Fibroblast of skin of back (primary cell): ENCODE data around the gene MROH2A.

ENCODE experiments used
- DNase-seq: peaks from one replicate; pipeline ENCODE4 v3.0.0-alpha.2; 2013

Gene MROH2A

GRCh38 chr2:233766416-233766815 is 11.7 kb upstream of the MROH2A start:
- DNase-seq = no peak

DNA sequence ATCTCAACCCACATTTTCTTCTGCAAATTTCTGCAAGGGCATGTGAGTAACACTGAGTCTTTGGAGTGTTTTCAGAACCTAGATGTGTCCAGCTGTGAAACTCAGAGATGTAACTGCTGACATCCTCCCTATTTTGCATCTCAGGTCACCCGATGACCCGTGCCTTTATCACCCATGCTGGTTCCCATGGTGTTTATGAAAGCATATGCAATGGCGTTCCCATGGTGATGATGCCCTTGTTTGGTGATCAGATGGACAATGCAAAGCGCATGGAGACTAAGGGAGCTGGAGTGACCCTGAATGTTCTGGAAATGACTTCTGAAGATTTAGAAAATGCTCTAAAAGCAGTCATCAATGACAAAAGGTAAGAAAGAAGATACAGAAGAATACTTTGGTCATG is 10.1 kb upstream of the MROH2A start:
- no peak for DNase-seq

- no peak for DNase-seq
These were observed 8.9 kb upstream of the MROH2A start for GRCh38 chr2:233769260-233769659.

DNA sequence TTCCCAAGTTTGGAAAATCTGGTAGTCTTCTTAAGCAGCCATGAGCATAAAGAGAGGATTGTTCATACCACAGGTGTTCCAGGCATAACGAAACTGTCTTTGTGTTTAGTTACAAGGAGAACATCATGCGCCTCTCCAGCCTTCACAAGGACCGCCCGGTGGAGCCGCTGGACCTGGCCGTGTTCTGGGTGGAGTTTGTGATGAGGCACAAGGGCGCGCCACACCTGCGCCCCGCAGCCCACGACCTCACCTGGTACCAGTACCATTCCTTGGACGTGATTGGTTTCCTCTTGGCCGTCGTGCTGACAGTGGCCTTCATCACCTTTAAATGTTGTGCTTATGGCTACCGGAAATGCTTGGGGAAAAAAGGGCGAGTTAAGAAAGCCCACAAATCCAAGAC is 6.0 kb upstream of the MROH2A start:
- DNase-seq = no peak

DNA sequence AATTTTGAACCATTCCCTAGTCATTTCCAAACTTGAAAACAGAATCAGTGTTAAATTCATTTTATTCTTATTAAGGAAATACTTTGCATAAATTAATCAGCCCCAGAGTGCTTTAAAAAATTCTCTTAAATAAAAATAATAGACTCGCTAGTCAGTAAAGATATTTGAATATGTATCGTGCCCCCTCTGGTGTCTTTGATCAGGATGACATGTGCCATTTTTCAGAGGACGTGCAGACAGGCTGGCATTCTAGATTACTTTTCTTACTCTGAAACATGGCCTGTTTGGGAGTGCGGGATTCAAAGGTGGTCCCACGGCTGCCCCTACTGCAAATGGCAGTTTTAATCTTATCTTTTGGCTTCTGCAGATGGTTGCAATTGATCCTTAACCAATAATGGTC is 5.5 kb upstream of the MROH2A start:
- DNase-seq = no peak

DNA sequence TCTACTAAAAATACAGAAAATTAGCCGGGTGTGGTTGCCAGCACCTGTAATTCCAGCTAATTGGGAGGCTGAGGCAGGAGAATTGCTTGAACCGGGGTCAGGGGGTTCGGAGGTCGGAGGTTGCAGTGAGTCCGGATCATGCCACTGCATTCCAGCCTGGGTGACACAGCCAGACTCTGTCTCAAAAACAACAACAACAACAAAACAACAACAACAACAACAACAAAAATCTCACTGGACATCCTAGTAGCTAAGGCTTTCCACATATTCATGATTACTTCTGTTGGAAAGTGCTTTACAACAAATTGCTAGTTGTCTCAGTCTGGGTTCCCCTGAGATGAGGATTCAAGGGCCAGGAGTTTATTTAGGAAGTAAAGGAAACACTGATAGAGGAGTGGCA is 4.3 kb upstream of the MROH2A start:
- no peak for DNase-seq

- no peak for DNase-seq
These were observed 2.7 kb upstream of the MROH2A start for GRCh38 chr2:233775414-233775813.

- DNase-seq = no peak
These were observed 1.6 kb downstream of the MROH2A start for GRCh38 chr2:233779722-233780121.

GRCh38 chr2:233780771-233781170 is 2.6 kb downstream of the MROH2A start:
- DNase-seq = no peak

DNA sequence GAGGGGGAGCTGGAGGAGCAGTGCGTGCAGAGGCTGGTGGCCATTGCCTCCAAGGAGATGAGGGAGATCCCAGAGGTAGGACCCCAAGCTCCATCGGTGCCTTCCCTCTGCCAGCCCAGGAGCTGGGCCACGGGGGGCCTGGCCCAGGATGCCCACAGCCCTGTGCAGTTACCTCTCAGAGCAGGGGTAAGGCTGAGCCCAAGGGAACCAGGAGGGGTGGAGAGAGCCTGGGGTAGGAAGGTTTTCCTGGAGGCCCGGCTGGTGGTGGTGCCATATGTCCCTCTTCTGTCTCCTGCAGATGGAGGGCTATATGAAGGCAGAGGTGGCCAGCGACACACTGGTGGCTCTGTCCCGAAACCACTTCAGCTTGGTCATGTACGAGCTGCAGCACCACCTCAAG is 11.4 kb downstream of the MROH2A start:
- no peak for DNase-seq

DNA sequence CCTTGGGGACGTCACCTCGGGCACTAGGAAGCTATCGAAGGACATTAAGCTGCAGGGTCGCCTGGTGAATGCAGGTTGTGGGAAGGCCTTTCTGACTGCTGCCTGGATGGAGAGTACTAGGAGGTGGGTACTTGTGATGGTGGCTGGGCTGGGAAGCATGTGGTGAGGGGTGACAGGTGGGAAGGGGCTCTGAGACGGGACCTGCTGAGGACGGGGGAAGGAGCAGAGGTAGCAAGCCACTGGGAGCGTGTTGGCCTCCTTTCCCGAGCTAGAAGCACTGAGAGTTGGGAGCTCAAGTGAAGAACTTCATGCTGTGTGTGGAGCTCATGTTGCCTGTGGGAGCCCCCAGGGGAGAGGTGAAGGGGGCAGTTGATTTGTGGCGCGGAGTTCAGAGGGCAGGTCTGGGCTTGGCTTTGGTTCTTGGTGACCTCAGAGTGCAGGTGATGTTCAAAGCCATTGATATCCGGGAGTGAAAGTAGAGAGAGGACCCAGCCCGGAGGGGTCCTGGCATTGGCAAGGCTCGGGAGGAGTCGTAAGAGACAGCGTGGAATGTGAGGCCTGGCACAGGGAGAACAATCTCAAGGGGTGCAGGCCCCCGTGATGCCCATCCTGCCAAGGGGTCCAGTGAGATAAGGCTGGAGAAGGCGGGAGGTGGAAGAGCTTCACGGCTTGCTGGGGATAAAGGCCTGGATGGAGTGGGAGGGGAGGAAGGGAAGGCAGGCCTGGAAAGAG is 13.2 kb downstream of the MROH2A start:
- DNase-seq = no peak

DNA sequence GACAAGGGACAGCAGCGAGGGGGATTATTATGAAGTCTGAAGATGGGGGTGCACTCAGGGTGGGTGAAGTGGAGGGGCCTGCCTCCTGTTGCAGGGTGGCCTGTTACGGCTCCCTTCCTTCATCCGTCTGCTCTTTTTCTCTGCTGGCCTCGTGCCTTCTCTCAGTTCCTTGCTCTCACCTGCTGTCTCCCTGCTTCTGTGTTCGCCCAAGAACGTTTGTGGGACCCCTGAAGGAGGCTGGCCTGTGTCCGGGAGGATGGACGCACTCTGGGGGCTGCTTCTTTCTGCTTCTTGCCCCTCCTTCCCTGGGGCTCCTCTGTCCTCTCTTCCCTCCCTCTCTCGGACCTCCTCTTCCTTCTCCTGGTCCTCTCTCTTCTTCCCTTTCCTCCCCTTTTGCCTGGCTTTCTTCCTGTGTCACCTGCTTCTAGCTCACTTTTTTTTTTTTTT is 13.8 kb downstream of the MROH2A start:
- no peak for DNase-seq

DNA sequence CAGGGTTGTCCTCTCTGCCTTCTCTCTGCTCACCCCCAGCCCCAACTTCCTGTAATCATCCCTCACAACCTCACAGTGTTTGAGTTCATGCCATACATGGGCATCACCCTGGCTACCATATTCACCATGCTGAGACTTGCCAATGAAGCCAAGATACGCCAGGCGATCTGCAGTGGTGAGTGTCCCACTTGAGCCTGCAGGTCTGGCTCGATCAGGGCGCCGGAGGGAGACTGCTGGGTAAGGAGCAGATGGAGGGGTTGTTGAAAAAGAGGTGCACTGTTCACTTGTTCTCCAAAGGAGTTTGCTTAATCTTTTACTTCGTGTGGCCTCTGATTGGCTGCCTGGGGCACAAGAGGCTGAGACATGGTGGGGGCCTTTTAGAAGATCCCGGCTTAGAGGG is 14.6 kb downstream of the MROH2A start:
- DNase-seq = no peak

GRCh38 chr2:233793465-233794127 is 15.5 kb downstream of the MROH2A start:
- no peak for DNase-seq

DNA sequence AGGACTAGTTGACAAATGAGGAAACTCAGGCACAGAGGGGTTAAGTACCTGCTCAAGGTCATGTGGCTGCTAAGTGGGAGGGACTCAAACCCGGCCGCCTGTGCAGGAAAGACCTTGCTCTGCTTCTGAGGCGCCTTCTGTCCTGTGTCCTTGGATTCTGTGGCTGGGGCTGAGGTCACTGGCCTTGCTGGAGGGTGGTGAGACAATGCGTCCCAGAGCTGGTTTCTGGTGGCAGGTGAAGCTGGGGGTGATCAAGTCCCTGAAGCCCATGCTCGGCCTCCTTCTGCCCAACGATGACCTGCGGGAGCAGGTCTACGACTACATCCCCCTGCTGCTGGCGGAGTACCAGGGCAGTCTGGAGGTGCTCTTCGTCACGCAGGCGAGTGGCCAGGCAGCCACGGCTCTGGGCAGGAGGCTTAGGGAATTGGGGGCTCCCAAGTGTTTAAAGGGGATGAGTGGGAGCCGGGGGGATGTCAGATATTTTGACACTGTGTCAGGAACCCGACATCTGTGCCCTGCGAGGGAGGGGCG is 16.1 kb downstream of the MROH2A start:
- no peak for DNase-seq

DNA sequence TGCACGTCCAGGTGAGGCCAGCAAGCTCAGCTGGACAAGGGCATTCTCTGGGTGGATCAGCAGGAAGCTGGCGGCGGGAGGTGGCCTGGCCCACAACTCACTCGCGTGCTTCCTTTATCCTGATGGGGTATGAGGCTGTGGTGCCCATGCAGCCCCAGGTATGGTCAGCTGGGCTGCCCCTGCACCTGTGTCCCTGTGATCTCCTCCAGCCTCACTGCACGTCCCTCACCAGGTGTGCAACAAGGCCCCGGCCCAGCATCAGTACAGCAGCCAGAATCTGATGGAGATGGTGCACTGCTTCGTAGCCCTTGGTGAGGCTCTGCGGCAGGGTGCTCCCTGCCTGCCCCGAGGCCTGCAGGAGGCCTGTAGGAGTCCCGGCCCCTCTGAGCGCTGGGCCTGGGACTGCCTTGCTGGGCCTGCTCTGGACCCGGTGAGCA is 17.6 kb downstream of the MROH2A start:
- no peak for DNase-seq

GRCh38 chr2:233796254-233796653 is 18.1 kb downstream of the MROH2A start:
- no peak for DNase-seq

DNA sequence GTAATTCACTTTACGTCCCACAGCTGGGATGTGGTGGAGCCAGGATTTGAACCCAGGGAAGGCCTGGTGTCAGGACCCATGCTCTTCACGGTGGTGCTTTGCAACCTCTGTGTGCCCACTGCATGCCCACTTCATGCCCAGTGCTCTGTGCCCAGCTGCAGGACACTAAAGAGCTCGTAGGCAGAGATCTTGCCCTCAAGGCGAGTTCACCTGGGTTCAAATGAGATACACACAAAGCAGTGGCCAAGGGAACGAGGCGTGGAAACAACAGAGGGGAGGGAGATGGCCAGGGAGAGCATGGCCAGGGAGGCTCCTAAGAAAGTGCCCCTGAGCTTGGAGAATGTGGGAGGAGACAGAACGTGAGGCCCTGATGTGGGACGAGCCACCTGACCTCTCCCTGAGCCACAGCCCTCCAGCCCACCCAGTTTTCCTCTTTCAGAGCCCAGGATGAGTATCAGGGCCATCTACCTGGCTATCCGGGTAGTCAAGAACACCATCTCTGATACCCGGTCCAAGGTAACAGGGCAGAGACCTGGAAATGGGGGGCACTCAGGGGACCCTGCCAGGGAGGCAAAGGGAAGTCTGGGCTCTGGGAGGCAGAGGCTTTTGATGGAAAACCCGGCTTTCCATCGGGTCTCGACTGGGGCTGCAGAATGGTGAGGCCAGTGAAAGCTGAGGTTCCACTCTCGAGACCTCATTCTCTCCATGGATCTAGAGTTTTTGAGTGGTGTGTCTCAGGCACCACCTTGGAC is 20.4 kb downstream of the MROH2A start:
- DNase-seq = no peak

- no peak for DNase-seq
These were observed 21.0 kb downstream of the MROH2A start for GRCh38 chr2:233799087-233799665.

DNA sequence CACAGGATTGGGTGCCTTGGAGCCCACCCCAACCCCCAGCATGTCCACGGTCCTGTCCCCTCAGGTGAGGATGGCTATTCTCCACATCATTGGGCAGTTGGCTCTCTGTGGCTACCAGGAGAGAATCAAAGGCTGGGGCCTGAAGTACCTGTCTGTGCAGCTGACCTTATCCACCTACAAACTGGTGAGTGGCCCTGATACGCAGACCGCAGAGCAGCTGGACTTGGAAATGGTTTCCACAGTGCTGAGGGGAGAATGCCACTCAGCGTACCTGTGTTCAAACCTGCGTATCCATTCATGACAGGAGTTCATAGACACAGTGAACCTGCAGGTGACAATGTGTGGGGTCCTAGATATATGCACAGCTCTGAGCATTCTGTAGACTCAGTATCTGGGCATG is 21.6 kb downstream of the MROH2A start:
- no peak for DNase-seq

- DNase-seq = no peak
These were observed 22.1 kb downstream of the MROH2A start for GRCh38 chr2:233800208-233800607.

DNA sequence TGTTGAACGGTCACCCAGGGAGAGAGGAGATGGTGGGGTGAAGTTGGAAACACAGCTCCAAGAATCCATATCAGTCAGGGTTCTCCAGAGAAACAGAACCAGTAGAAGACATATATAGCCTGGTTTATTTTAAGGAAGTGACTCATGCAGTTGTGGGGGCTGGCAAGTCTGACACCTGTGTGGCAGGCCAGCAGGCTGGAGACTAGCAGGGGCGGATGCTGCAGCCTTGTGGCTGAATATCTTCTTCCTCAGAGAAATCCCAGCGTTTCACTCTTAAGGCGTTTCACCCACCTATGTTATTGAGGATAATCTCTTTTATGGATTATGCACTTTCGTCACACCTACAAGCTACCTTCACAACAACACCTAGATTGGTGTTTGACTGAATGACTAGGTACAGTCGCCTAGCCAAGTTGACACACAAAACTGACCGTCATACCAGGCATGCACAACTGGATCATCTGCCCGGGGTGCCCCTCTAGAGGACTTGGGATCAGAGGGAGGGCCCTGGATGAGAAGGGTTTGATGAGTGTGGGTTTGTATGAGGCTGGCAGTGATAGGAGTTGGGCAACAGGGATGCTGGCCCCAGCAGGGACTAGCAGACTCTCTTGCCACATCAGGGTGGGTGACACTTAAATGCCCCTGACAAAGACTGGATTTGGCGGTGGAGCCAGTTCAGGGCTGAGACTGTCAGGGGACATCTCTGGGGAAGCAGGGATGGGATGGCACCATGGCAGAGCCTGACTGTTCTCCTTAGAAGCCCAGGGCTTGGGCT is 23.4 kb downstream of the MROH2A start:
- no peak for DNase-seq
